ENCODE data around the gene TBCD.

DNA sequence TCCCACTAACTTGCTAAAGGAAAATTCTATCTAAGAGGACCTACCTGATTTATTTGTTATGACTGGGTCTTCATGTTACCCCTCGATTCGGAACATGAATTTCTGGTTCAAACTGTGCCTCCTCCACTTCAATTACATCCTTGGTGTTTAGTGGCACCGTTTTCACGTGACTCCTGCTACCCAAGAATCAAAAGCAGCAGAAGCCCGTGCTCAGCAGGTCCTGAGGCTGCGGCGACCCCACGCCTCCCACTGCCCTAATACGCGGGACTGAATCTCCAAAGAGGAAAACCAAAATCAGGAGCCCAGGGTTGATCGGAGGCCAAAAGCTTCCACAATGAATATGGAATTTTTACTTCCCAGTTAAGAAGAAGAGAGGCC lies 233.6 kb downstream of the TBCD start:
- TF ChIP-seq, protein P1, sequence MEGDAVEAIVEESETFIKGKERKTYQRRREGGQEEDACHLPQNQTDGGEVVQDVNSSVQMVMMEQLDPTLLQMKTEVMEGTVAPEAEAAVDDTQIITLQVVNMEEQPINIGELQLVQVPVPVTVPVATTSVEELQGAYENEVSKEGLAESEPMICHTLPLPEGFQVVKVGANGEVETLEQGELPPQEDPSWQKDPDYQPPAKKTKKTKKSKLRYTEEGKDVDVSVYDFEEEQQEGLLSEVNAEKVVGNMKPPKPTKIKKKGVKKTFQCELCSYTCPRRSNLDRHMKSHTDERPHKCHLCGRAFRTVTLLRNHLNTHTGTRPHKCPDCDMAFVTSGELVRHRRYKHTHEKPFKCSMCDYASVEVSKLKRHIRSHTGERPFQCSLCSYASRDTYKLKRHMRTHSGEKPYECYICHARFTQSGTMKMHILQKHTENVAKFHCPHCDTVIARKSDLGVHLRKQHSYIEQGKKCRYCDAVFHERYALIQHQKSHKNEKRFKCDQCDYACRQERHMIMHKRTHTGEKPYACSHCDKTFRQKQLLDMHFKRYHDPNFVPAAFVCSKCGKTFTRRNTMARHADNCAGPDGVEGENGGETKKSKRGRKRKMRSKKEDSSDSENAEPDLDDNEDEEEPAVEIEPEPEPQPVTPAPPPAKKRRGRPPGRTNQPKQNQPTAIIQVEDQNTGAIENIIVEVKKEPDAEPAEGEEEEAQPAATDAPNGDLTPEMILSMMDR (conservative IDR thresholded peaks at IDR 0.05 in 1 of 2, IDR thresholded peaks at IDR 0.05 in 1 of 2; ENCODE audit: low read depth in 1 of 2, low read length in 2 of 2), result no peak
- no peak for TF ChIP-seq EZH2 (IDR thresholded peaks at IDR 0.05; ENCODE audit: low read length, missing control alignments)

All from fibroblast of lung (primary cell).